Hepatocyte (in vitro differentiated cells): Measurements from ENCODE around the gene PITHD1. TPM values are rescaled to one million over a fixed set of nuclear protein-coding genes. Genes with fewer than 3 reads are reported as not detected.
A peak's percentile ranks its signal among the peaks of the same experiment; 100 is the strongest.
"Not testable (repeated sequence)": the region's sequence is repeated elsewhere in the genome, so short reads cannot be mapped to it uniquely, and the experiment has no call there.

Source experiments
- DNase-seq: peaks from one replicate; pipeline ENCODE4 v3.0.0-alpha.2; 2016; ENCODE audit warnings: low spot score
- H2AFZ ChIP-seq: fragments of 200-600 bp; sonication (generic); 2 replicates; pipeline ENCODE4 v1.6.0; 2016; ENCODE audit warnings: antibody characterized with exemption, mild to moderate bottlenecking
- H3K27ac ChIP-seq: fragments of 200-600 bp; sonication (generic); 2 replicates; pipeline ENCODE4 v1.5.1; 2016; ENCODE audit warnings: mild to moderate bottlenecking
- H3K27me3 ChIP-seq: fragments of 200-600 bp; sonication (generic); 2 replicates; pipeline ENCODE4 v1.6.1; 2016
- H3K36me3 ChIP-seq: fragments of 200-600 bp; sonication (generic); replicated peaks from 2 replicates; pipeline ENCODE4 v1.5.1; 2016; ENCODE audit warnings: low read depth; ENCODE audit not compliant: insufficient read depth
- H3K4me1 ChIP-seq: fragments of 200-600 bp; sonication (generic); 2 replicates; pipeline ENCODE4 v1.5.1; 2016; ENCODE audit warnings: mild to moderate bottlenecking, moderate library complexity; ENCODE audit not compliant: insufficient read depth
- H3K4me2 ChIP-seq: fragments of 200-600 bp; sonication (generic); 2 replicates; pipeline ENCODE4 v1.6.0; 2016
- H3K4me3 ChIP-seq: fragments of 200-600 bp; sonication (generic); 2 replicates; pipeline ENCODE4 v1.5.1; 2016; ENCODE audit warnings: mild to moderate bottlenecking
- H3K79me2 ChIP-seq: fragments of 200-600 bp; sonication (generic); 2 replicates; pipeline ENCODE4 v1.6.0; 2017; ENCODE audit warnings: mild to moderate bottlenecking
- H3K9me2 ChIP-seq: fragments of 200-600 bp; sonication (generic); replicated peaks from 2 replicates; pipeline ENCODE4 v1.6.0; 2017; ENCODE audit warnings: mild to moderate bottlenecking; ENCODE audit not compliant: insufficient read depth
- H3K9me3 ChIP-seq: fragments of 200-600 bp; sonication (generic); 2 replicates; pipeline ENCODE4 v1.5.1; 2016; ENCODE audit warnings: low read depth, mild to moderate bottlenecking
- H4K20me1 ChIP-seq: fragments of 200-600 bp; sonication (generic); 2 replicates; pipeline ENCODE4 v1.6.0; 2016; ENCODE audit warnings: mild to moderate bottlenecking; ENCODE audit not compliant: insufficient read depth, poor library complexity, severe bottlenecking
- CTCF ChIP-seq: fragments of 200-600 bp; sonication (generic); IDR thresholded peaks from 2 replicates; pipeline ENCODE4 v1.5.1; 2016; ENCODE audit warnings: antibody characterized with exemption, mild to moderate bottlenecking; ENCODE audit not compliant: poor library complexity
- EZH2 ChIP-seq: fragments of 200-600 bp; sonication (generic); IDR thresholded peaks from 2 replicates; pipeline ENCODE4 v1.6.1; 2016; ENCODE audit warnings: antibody characterized with exemption, mild to moderate bottlenecking, borderline replicate concordance
- EZH2phosphoT487 ChIP-seq: fragments of 200-600 bp; sonication (generic); IDR thresholded peaks from one replicate; pipeline ENCODE4 v1.6.1; 2018; ENCODE audit warnings: antibody characterized with exemption, mild to moderate bottlenecking, low read depth, moderate library complexity; ENCODE audit not compliant: unreplicated experiment, severe bottlenecking
- WGBS: methylation state at CpG from one replicate; pipeline ENCODE4 v1.1.6; 2016; ENCODE audit warnings: low lambda C conversion rate; ENCODE audit errors: missing lambda C conversion rate; 5-methylcytosine and 5-hydroxymethylcytosine counted together
- polyA plus RNA-seq: library from polyadenylated mRNA; unstranded; fragments of >200 nt; fragmentation: Nextera tagmentation; extraction: Ambion mirVana; gene quantifications from 2 replicates; pipeline ENCODE4 v1.2.1, GENCODE V29; 2016
- total RNA-seq: library from RNA; depleted of rRNA; stranded (reverse); fragments of >200 nt; gene quantifications from 2 replicates; pipeline ENCODE4 v1.2.3, GENCODE V29; 2014

The PITHD1 gene
- total and polyA plus RNA-seq, 2 experiments from 2014 or later, result 29.3 to 49.4 TPM

DNA sequence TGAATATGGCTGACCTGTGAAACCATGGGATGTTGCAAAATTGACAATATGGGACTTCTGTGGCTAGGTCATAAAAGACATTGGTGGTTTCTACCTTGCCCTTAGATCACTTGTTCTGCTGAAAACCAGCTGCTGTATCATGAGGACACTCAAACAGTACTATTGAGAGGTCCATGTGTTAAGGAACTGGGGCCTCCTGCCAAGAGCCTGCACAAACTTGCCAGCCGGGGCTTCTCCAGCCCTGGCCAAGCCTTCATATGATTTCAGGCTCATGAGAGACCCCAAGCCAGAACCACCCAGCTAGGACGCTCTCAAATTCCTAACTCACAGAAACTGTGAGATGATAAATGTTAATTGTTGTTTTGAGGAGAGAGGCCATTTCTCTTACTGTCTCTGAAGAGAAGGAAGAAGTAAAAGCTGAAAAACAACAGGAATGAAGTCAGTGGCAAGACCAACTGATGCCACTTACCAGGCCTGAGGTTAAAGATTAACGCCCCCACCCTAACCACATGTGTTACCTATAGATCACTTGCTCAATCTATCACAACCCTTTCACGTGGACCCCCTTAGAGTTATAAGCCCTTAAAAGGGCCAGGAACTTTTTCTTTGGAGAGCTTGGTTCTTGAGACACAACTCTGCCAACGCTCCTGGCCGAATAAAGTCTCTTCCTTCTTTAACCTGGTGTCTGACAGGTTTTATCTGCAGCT lies 3.9 kb upstream of the PITHD1 start:
- Histone ChIP-seq H3K36me3 (no peaks in the 10 kb centered on the region), H3K27me3 (no peaks in the 10 kb centered on the region), H4K20me1 (peaks cover 3% of the 10 kb centered on the region), H3K4me3 (no peak overlapping the region), H3K79me2 (peaks cover 36% of the 10 kb centered on the region), H3K9me3 (no peaks in the 10 kb centered on the region), H2AFZ (no peak overlapping the region), H3K9me2 (no peaks in the 10 kb centered on the region), H3K4me2 (no peak overlapping the region), H3K4me1 (peaks cover 12% of the 10 kb centered on the region), H3K27ac (no peak overlapping the region)
- DNase-seq, result no peak
- WGBS, result 90% methylated on average over 6 of the region's 6 CpGs
- TF ChIP-seq EZH2phosphoT487, result no peak
- TF ChIP-seq CTCF, result no peak
- TF ChIP-seq EZH2, result no peak

DNA sequence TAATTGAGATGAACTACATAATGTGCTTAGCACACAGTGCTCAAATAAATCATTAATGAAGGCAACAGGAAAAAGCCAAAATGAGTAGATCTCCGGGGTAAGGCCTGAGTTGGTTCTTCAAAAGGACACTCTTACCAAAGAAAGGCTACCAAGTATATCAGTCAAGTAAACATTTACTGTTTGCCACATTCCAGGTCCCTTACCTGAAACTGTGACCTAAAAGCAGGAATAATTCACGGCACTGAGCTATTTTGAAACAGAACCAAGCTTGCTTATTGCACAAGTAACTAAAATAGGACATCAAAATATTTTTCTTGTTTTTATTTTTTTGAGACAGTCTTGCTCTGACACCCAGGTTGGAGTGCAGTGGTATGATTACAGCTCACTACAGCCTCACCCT lies 2.0 kb upstream of the PITHD1 start:
- H3K27me3 ChIP-seq, result no peaks in the 10 kb centered on the region
- H3K9me3 ChIP-seq, result no peaks in the 10 kb centered on the region
- no peaks in the 10 kb centered on the region for H3K9me2 ChIP-seq
- H3K27ac ChIP-seq, result peak overlapping the region; percentile 94
- H4K20me1 ChIP-seq, result peaks cover 7% of the 10 kb centered on the region
- no peaks in the 10 kb centered on the region for H3K36me3 ChIP-seq
- H2AFZ ChIP-seq, result no peak overlapping the region
- peaks cover 54% of the 10 kb centered on the region for H3K79me2 ChIP-seq
- no peak overlapping the region for H3K4me3 ChIP-seq
- H3K4me1 ChIP-seq, result peaks cover 17% of the 10 kb centered on the region
- no peak for DNase-seq
- TF ChIP-seq EZH2, result no peak
- no peak for TF ChIP-seq EZH2phosphoT487
- TF ChIP-seq CTCF, result no peak
- no peak overlapping the region for H3K4me2 ChIP-seq
- 71% methylated on average over 2 of the region's 2 CpGs for WGBS

GRCh38 chr1:23779826-23780371 lies 1.7 kb downstream of the PITHD1 start:
- H3K36me3 ChIP-seq, result no peaks in the 10 kb centered on the region

DNA sequence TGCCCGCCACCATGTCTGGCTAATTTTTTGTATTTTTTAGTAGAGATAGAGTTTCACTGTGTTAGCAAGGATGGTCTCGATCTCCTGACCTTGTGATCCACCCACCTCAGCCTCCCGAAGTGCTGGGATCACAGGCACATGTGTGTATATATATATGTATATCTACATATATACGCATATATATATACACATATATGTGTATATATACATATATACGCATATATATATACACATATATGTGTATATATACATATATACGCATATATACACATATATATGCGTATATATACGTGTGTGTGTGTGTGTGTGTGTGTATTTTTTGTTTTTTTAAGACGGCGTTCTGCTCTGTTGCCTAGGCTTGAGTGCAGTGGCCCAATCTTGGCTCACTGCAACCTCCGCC lies 4.9 kb downstream of the PITHD1 start:
- not testable (repeated sequence) for H3K27me3 ChIP-seq, DNase-seq, H3K27ac ChIP-seq, H3K4me1 ChIP-seq, H3K4me2 ChIP-seq, H4K20me1 ChIP-seq, H2AFZ ChIP-seq, H3K36me3 ChIP-seq, H3K4me3 ChIP-seq, H3K9me2 ChIP-seq, H3K9me3 ChIP-seq
- WGBS, result 96% methylated on average over 11 of the region's 11 CpGs
- peaks cover 61% of the 10 kb centered on the region for H3K79me2 ChIP-seq

More at GRCh38 chr1:23779826-23780371, 1.7 kb downstream of the PITHD1 start:
- TF ChIP-seq EZH2phosphoT487, result no peak
- no peak for TF ChIP-seq CTCF
- no peak for TF ChIP-seq EZH2
- no peak overlapping the region for H2AFZ ChIP-seq
- no peak overlapping the region for H3K27ac ChIP-seq
- no peaks in the 10 kb centered on the region for H3K9me3 ChIP-seq
- no peaks in the 10 kb centered on the region for H3K27me3 ChIP-seq
- peaks cover 81% of the 10 kb centered on the region for H3K79me2 ChIP-seq
- H3K4me1 ChIP-seq, result peaks cover 17% of the 10 kb centered on the region
- WGBS, result 80% methylated on average over 3 of the region's 3 CpGs
- no peaks in the 10 kb centered on the region for H3K9me2 ChIP-seq
- H3K4me3 ChIP-seq, result no peak overlapping the region
- DNase-seq, result no peak
- H4K20me1 ChIP-seq, result peaks cover 7% of the 10 kb centered on the region
- peak overlapping the region; percentile 99 for H3K4me2 ChIP-seq
